Neuronal stem cell (in vitro differentiated cells): ENCODE data around the gene ADGRA1.
A peak's percentile ranks its signal among the peaks of the same experiment; 100 is the strongest.

ENCODE experiments used
- DNase-seq: peaks from one replicate; pipeline ENCODE4 v3.0.0-alpha.2; 2013; ENCODE audit warnings: low spot score
- H2AFZ ChIP-seq: one replicate; pipeline ENCODE4 v1.6.1; 2013; ENCODE audit warnings: mild to moderate bottlenecking, low read length, inconsistent platforms
- H2AK5ac ChIP-seq: 2 replicates; pipeline ENCODE4 v1.6.1; 2013; ENCODE audit warnings: low read depth, mild to moderate bottlenecking, inconsistent platforms, low read length, moderate library complexity, mixed read lengths
- H2BK120ac ChIP-seq: 2 replicates; pipeline ENCODE4 v1.6.1; 2013; ENCODE audit warnings: low read depth, mild to moderate bottlenecking, inconsistent platforms, low read length, moderate library complexity, mixed read lengths
- H2BK12ac ChIP-seq: one replicate; pipeline ENCODE4 v1.6.1; 2013; ENCODE audit warnings: low read length, inconsistent platforms
- H2BK15ac ChIP-seq: 2 replicates; pipeline ENCODE4 v1.6.1; 2013; ENCODE audit warnings: mild to moderate bottlenecking, low read length, inconsistent platforms, mixed read lengths
- H2BK5ac ChIP-seq: one replicate; pipeline ENCODE4 v1.6.1; 2013; ENCODE audit warnings: inconsistent platforms, mild to moderate bottlenecking, low read length, moderate library complexity
- H3K14ac ChIP-seq: one replicate; pipeline ENCODE4 v1.6.1; 2013; ENCODE audit warnings: low read length, inconsistent platforms
- H3K18ac ChIP-seq: 2 replicates; pipeline ENCODE4 v1.6.1; 2013; ENCODE audit warnings: low read length, inconsistent platforms
- H3K23ac ChIP-seq: 2 replicates; pipeline ENCODE4 v1.6.1; 2013; ENCODE audit warnings: low read depth, mild to moderate bottlenecking, mixed read lengths, low read length, inconsistent platforms; ENCODE audit not compliant: poor library complexity
- H3K27ac ChIP-seq: replicated peaks from 3 replicates; pipeline ENCODE4 v1.5.1; 2013; ENCODE audit warnings: low read length, inconsistent platforms
- H3K27me3 ChIP-seq, 3 experiments: 2 replicates each; pipeline ENCODE4 v1.6.1; 2013; ENCODE audit warnings: low read length in 3 of 3, mild to moderate bottlenecking in 2 of 3, inconsistent platforms in 1 of 3, low read depth in 1 of 3, mixed read lengths in 1 of 3, moderate library complexity in 1 of 3; ENCODE audit not compliant: control insufficient read depth in 3 of 3, insufficient read depth in 3 of 3
- H3K36me3 ChIP-seq, 2 donors: replicated peaks in 1 of 2; 2 replicates each; pipeline ENCODE4 v1.6.1; 2013; ENCODE audit warnings: low read length in 2 of 2; ENCODE audit not compliant: control insufficient read depth in 2 of 2, insufficient read depth in 2 of 2
- H3K4ac ChIP-seq: 2 replicates; pipeline ENCODE4 v1.6.1; 2013; ENCODE audit warnings: inconsistent platforms, mild to moderate bottlenecking, low read length, moderate library complexity
- H3K4me1 ChIP-seq, 2 donors: 1 replicate in 1 of 2; 2 replicates in 1 of 2; pipeline ENCODE4 v1.6.1; 2013; ENCODE audit warnings: low read length in 2 of 2, low read depth in 1 of 2; ENCODE audit not compliant: control insufficient read depth in 2 of 2, insufficient read depth in 1 of 2
- H3K4me2 ChIP-seq: one replicate; pipeline ENCODE4 v1.6.1; 2013; ENCODE audit warnings: mild to moderate bottlenecking, low read length, inconsistent platforms; ENCODE audit not compliant: insufficient read depth, poor library complexity, severe bottlenecking
- H3K4me3 ChIP-seq, 2 donors: 2 replicates each; pipeline ENCODE4 v1.5.1; 2013; ENCODE audit warnings: low read length in 2 of 2, mild to moderate bottlenecking in 2 of 2, inconsistent platforms in 1 of 2, moderate library complexity in 1 of 2
- H3K79me1 ChIP-seq: one replicate; pipeline ENCODE4 v1.6.1; 2013; ENCODE audit warnings: low read depth, mild to moderate bottlenecking, inconsistent platforms, low read length, moderate library complexity
- H3K9ac ChIP-seq: one replicate; pipeline ENCODE4 v1.6.1; 2013; ENCODE audit warnings: mild to moderate bottlenecking, low read depth, low read length, inconsistent platforms; ENCODE audit not compliant: poor library complexity
- H3K9me3 ChIP-seq, 2 donors: replicated peaks in 1 of 2; 2 replicates each; pipeline versions ENCODE3 to v1.6.1; 2013; ENCODE audit warnings: low read length in 2 of 2, mild to moderate bottlenecking in 2 of 2, inconsistent platforms in 1 of 2, low read depth in 1 of 2, mixed read lengths in 1 of 2, moderate library complexity in 1 of 2; ENCODE audit not compliant: control insufficient read depth in 2 of 2, insufficient read depth in 1 of 2
- H4K8ac ChIP-seq: one replicate; pipeline ENCODE4 v1.6.1; 2013; ENCODE audit warnings: low read depth, mild to moderate bottlenecking, inconsistent platforms, low read length, moderate library complexity
- H4K91ac ChIP-seq: one replicate; pipeline ENCODE4 v1.6.1; 2013; ENCODE audit warnings: low read length, low read depth, mild to moderate bottlenecking, inconsistent platforms; ENCODE audit not compliant: poor library complexity
- WGBS, 2 donors: extraction: QIAGEN DNeasy Blood & Tissue Kit; methylation state at CpG; one replicate each; pipeline ENCODE4 v1.1.7; 2013; ENCODE audit warnings: missing lambda C conversion rate in 2 of 2, mixed read lengths in 1 of 2; ENCODE audit not compliant: insufficient read length in 2 of 2, insufficient replicate concordance in 1 of 2; ENCODE audit errors: extremely low coverage in 2 of 2; 5-methylcytosine and 5-hydroxymethylcytosine counted together

The ADGRA1 gene

GRCh38 chr10:133060881-133061280 is 26.8 kb upstream of the ADGRA1 start:
- Histone ChIP-seq H3K4me1 (peaks cover 0 to under 1% of the 10 kb centered on the region in 2 donors), H3K4ac (no peak overlapping the region), H3K9me3 (no peaks in the 10 kb centered on the region), H3K27me3 (peaks cover 0 to 11% (median 0%) of the 10 kb centered on the region in 3 experiments), H3K79me1 (peaks cover 1% of the 10 kb centered on the region), H2BK15ac (peak overlapping the region; percentile 89), H4K8ac (no peak overlapping the region), H4K91ac (no peak overlapping the region), H2BK12ac (peak overlapping the region; percentile 94), H3K9ac (no peak overlapping the region), H2BK120ac (no peak overlapping the region), H2BK5ac (peak overlapping the region; percentile 66), H3K14ac (peak overlapping the region; percentile 82), H3K4me2 (no peak overlapping the region), H3K36me3 (no peaks in the 10 kb centered on the region), H3K23ac (peak overlapping the region; percentile 55), H2AFZ (no peak overlapping the region), H3K27ac (no peak overlapping the region), H2AK5ac (peak overlapping the region; percentile 90), H3K18ac (peak overlapping the region; percentile 80), H3K4me3 (no peak overlapping the region)
- no peak for DNase-seq
- no CpG with 5 or more reads among the region's 12 CpGs for WGBS, 2 donors

- H3K9me3 ChIP-seq, result no peaks in the 10 kb centered on the region
- H2AFZ ChIP-seq, result no peak overlapping the region
- no CpG with 5 or more reads among the region's 23 CpGs for WGBS, 2 donors
- H3K9ac ChIP-seq, result no peak overlapping the region
- H2BK5ac ChIP-seq, result peak overlapping the region; percentile 66
- no peak overlapping the region for H2AK5ac ChIP-seq
- H3K14ac ChIP-seq, result no peak overlapping the region
- H4K8ac ChIP-seq, result no peak overlapping the region
- H3K79me1 ChIP-seq, result peaks cover 1% of the 10 kb centered on the region
- H2BK15ac ChIP-seq, result no peak overlapping the region
- no peak overlapping the region for H3K4me3 ChIP-seq
- H3K4me2 ChIP-seq, result no peak overlapping the region
- no peak overlapping the region for H2BK12ac ChIP-seq
- H3K27ac ChIP-seq, result no peak overlapping the region
- H3K27me3 ChIP-seq, result peaks cover 0 to 11% (median 0%) of the 10 kb centered on the region in 3 experiments
- H3K23ac ChIP-seq, result no peak overlapping the region
- DNase-seq, result no peak
- H3K36me3 ChIP-seq, result no peaks in the 10 kb centered on the region
- H3K4me1 ChIP-seq, result no peaks in the 10 kb centered on the region
- H4K91ac ChIP-seq, result no peak overlapping the region
- H3K18ac ChIP-seq, result no peak overlapping the region
- no peak overlapping the region for H2BK120ac ChIP-seq
- no peak overlapping the region for H3K4ac ChIP-seq
These were observed 26.3 kb upstream of the ADGRA1 start for GRCh38 chr10:133061296-133062038.

GRCh38 chr10:133062085-133062484 is 25.6 kb upstream of the ADGRA1 start:
- peaks cover 0 to 11% (median 0%) of the 10 kb centered on the region in 3 experiments for H3K27me3 ChIP-seq
- H3K4me3 ChIP-seq, result no peak overlapping the region
- no peak overlapping the region for H3K14ac ChIP-seq
- no peak overlapping the region for H2BK5ac ChIP-seq
- no peaks in the 10 kb centered on the region for H3K9me3 ChIP-seq
- WGBS, 2 donors, result no CpG with 5 or more reads among the region's 23 CpGs
- H4K8ac ChIP-seq, result no peak overlapping the region
- H3K79me1 ChIP-seq, result peaks cover 1% of the 10 kb centered on the region
- no peaks in the 10 kb centered on the region for H3K4me1 ChIP-seq
- no peak overlapping the region for H2BK120ac ChIP-seq
- H3K4me2 ChIP-seq, result no peak overlapping the region
- no peak overlapping the region for H3K9ac ChIP-seq
- H3K4ac ChIP-seq, result no peak overlapping the region
- no peaks in the 10 kb centered on the region for H3K36me3 ChIP-seq
- H4K91ac ChIP-seq, result no peak overlapping the region
- H2AFZ ChIP-seq, result no peak overlapping the region
- H3K18ac ChIP-seq, result no peak overlapping the region
- H2BK15ac ChIP-seq, result no peak overlapping the region
- DNase-seq, result no peak
- H2AK5ac ChIP-seq, result no peak overlapping the region
- H3K27ac ChIP-seq, result no peak overlapping the region
- no peak overlapping the region for H2BK12ac ChIP-seq
- no peak overlapping the region for H3K23ac ChIP-seq

- DNase-seq, result no peak
- no CpG with 5 or more reads among the region's 23 CpGs for WGBS, 2 donors
- no peaks in the 10 kb centered on the region for H3K9me3 ChIP-seq
- H4K8ac ChIP-seq, result no peak overlapping the region
- no peak overlapping the region for H2BK5ac ChIP-seq
- H3K36me3 ChIP-seq, result no peaks in the 10 kb centered on the region
- no peak overlapping the region for H2BK120ac ChIP-seq
- no peak overlapping the region for H3K27ac ChIP-seq
- H2AK5ac ChIP-seq, result no peak overlapping the region
- no peak overlapping the region for H2BK15ac ChIP-seq
- no peak overlapping the region for H3K18ac ChIP-seq
- peaks cover 0 to 13% (median 0%) of the 10 kb centered on the region in 3 experiments for H3K27me3 ChIP-seq
- H3K79me1 ChIP-seq, result peaks cover 1% of the 10 kb centered on the region
- H2BK12ac ChIP-seq, result no peak overlapping the region
- no peak overlapping the region for H4K91ac ChIP-seq
- H3K4me3 ChIP-seq, result no peak overlapping the region
- H3K4ac ChIP-seq, result no peak overlapping the region
- H3K9ac ChIP-seq, result no peak overlapping the region
- H3K14ac ChIP-seq, result peak overlapping the region; percentile 47
- H3K23ac ChIP-seq, result peak overlapping the region; percentile 13
- H3K4me1 ChIP-seq, result no peaks in the 10 kb centered on the region
- H2AFZ ChIP-seq, result no peak overlapping the region
- no peak overlapping the region for H3K4me2 ChIP-seq
These were observed 25.1 kb upstream of the ADGRA1 start for GRCh38 chr10:133062635-133063034.
